GM10266 (cell line): Measurements from ENCODE around the gene MLLT6.

ENCODE experiments used
- DNase-seq: peaks from one replicate; pipeline ENCODE4 v3.0.0; 2012; ENCODE audit errors: extremely low spot score
- TF ChIP-seq, protein P1 (sequence below): IDR thresholded peaks from 2 replicates; pipeline ENCODE4 v1.5.1; 2012; ENCODE audit warnings: mild to moderate bottlenecking, low read depth; ENCODE audit not compliant: control insufficient read depth, insufficient read depth; ENCODE audit errors: missing control alignments

MLLT6 gene

DNA sequence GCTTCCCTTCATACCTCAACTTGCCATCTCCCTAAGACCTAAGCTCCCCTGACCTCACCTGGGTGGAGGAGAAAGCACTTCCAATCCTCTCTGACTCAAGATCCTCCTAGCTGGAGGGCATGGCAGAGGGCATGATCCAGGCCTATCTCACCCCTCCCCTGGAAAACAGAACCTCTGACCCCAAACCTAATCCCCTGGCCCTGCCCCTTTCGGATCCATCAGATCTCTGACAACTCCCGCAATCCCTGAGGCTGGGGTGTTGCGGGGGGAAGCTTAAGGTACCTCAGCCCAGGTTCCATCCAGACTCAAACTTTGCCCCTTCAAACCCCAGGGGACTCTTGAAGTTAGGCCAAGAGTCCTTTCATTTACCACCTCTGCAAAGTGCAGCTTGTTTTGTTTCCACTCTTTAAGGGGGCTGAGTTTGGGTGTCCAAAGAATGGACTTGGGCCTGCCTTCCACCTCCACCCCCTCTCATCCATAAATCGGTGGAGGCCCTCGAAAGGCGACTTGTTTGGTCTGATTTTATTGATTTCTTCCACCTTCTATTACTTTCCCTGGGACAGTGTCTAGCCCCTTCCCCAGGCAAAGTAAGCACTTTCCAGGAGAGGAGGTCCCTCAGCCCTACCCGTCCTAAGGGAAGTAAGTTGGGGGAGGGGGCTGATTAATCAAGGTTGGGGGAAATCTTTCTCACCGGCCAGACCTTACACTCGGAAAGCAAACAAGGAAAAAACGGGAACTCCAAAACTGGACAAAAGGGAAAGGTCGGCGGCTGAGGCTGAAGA is 32.9 kb upstream of the MLLT6 start:
- no peak for DNase-seq
- TF ChIP-seq, protein P1, sequence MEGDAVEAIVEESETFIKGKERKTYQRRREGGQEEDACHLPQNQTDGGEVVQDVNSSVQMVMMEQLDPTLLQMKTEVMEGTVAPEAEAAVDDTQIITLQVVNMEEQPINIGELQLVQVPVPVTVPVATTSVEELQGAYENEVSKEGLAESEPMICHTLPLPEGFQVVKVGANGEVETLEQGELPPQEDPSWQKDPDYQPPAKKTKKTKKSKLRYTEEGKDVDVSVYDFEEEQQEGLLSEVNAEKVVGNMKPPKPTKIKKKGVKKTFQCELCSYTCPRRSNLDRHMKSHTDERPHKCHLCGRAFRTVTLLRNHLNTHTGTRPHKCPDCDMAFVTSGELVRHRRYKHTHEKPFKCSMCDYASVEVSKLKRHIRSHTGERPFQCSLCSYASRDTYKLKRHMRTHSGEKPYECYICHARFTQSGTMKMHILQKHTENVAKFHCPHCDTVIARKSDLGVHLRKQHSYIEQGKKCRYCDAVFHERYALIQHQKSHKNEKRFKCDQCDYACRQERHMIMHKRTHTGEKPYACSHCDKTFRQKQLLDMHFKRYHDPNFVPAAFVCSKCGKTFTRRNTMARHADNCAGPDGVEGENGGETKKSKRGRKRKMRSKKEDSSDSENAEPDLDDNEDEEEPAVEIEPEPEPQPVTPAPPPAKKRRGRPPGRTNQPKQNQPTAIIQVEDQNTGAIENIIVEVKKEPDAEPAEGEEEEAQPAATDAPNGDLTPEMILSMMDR, result no peak

DNA sequence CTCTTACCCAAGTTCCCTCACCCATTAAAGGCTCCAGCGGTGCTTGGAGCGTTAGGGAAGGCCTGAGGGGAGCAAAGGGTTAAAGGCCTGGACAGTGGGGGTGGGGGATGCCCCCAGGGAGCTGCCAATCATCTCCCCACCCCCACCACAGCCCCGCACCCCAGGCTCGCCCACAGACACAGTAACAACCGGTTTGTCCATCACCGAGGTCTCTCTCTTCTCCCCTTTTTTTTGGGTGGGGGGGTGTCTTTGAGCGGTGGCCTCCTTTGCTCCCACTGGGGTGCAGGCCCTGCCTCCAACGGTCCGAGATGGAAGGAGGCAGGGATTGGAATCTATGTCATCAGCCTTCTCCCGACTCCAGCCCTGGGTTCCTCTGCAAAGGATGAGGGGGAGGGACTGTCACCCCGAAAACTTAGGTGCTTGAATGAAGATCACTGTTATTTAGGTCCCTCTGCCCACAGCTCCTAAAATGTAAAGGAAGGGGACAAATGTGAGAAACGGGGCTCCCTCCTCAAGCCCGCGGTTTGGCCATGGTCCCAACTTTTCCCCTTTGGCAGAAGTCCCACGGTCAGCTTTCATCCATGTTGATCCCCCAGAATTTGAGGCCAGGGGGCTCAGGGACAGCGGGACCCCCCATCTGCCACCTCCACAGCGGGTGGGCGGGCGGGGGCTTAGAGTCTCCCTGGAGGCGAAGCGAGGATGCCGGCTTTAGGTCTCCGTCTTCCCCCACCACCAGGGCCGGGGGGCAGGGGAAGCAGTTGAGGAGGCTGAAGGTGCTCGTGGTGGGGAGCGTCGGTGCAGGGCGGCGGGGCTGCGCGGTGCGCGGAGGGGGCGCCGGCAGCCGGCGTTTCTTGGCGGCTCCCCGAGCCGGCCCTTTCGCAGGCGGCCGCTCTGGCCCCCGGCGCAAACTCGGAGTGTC is 32.0 kb upstream of the MLLT6 start:
- no peak for DNase-seq
- TF ChIP-seq, protein P1, result no peak

DNA sequence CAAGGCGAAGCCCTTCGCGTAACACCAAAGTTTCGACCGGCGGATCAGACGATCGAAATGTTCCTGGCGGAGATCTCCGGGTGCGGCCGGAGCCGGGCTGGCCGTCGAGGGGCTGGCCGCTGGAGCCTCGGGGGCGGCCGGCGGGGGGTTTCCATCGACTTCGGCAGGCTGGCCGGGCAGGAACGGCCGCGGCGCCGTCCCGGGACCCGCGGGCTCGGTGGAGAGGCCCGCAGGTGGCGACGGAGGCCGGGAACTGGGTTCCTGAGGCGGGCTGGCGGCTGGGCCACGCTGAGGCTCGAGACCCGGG is 31.4 kb upstream of the MLLT6 start:
- TF ChIP-seq, protein P1, result peak; percentile 38
- DNase-seq, result peak; percentile 57

DNA sequence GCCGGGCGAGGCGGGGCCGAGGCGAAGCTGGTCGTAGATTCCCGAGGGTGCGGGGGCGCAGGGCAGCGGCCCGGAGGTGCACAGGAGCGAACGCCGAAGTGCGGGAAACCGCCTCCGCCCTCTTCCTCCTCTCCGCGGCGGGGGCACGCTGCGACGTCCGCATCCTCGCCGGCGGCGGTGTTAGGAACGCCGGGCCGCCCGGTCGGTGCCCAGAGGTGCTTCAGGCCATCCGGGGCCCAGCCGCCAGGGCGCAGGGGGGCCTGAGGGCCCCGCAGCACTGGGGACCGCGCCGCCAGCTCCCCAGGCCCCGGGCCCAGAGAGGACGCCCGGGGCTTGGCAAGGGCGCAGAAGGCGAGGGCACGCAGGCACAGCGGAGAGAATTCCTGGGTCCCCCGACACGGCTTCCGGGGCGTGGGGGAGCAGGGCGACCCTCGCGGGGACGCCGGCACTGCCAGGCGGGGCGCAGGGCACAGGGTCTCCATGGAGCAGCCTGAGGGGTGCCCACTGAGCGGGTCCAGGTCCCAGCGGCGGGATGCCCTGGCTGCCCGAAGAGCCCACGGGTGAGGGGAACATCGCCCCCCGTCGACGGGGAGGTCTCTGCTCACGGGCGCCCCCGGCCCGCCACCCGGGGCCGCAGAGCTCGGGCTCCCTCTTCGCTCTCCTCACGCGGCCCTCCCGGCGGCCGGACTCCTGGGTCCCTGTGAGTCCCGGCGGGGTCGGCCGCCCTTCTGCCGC is 30.9 kb upstream of the MLLT6 start:
- TF ChIP-seq, protein P1, result peak; percentile 33
- DNase-seq, result no peak

DNA sequence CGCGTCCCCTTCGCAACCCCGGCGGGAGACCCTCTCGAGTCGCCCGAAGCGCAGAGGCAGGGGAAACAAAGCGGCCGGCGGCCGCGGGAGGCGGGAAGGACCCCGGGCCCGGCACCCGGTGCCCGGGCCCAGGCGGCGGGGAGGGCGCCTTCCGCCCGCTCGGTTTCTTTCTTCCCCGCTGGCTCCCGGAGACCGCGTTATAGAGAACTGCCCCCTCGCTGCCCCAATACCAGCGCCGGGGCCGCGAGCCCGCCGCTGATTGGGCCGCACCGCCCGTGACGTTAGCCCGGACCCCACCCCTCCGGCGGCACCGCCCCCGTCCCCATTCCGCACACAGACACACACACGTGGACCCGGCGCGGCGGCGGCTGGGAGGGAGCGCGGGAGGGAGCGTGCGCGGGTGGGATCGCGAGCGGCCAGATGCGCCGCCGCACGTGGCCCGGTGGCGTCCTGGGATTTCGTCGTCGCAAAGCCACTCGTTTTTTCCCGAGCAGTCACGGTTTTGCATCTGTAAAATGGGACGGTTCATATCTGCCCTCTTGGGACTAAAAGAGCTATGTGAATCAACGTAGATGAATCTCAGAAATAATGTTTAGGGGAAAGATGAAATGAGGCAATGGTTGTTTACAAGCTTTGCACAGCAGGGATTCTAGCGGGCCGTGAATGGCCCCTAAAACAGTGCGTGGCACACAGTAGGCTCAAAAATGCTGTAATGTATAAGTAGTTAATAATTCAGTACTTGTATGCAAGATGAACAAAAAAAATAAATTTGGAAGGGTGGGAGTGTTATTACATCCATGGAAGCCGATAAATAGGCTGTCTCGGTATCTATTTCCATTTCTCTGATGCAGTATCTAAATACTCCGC is 30.1 kb upstream of the MLLT6 start, which contains the start of gene EPOP:
Gene EPOP (minus strand): TSS at position 209 of the 867 bp plus-strand sequence. CDS start 462 bp downstream, outside the sequence.
- TF ChIP-seq, protein P1, result no peak
- DNase-seq, result peak; percentile 96

DNA sequence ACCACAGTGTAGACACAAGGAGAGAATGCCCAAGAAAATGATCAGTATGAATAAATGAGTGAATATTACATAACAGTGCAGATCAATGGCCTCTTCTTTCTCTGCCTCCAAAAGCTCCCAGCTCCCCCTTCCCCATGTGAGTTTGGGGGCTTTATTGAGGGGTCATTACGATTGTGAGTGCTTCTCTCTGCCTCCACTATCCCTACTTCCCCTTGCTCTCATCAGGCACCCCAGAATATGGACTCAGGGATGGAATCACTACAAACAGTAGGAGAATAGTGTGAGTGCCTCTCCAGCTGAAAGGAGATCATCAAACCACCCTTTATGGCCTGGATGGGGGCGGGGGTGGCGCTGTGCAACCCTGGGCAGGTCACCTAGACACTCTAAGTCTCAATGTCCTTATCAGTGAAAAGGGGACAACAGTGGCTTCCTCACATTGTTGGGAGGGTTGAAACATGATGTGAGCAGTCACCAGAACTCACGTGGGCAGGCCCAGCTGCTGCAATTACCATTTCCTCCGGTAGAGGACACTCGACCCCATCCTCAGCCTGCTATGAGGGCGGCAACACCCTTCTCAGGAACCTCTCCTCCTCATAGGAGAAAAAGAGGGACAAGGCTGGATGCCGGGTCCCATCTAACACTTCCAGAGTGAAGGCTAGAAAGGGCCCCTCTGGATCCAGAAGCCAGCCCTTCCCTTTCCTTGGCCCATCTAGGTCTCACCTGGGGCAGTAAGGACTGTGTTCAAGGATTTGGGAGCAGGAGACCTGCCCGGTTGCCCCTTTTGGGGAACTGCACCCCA is 28.2 kb upstream of the MLLT6 start:
- peak; percentile 83 for DNase-seq
- TF ChIP-seq, protein P1, result peak; percentile 97
